Esophagus (tissue), 2 donors: ENCODE measurements around the gene MACROD2. TPM values are rescaled to one million over a fixed set of nuclear protein-coding genes. Genes with fewer than 3 reads are reported as not detected.
"Not testable (repeated sequence)": the region's sequence is repeated elsewhere in the genome, so short reads cannot be mapped to it uniquely, and the experiment has no call there.

ENCODE experiments used
- H3K27ac ChIP-seq, 2 donors: one replicate each; pipeline ENCODE4 v1.5.1; 2013; ENCODE audit warnings: low read depth in 2 of 2, mild to moderate bottlenecking in 2 of 2, inconsistent platforms in 1 of 2, low read length in 1 of 2, moderate library complexity in 1 of 2
- H3K27me3 ChIP-seq, 2 donors: one replicate each; pipeline ENCODE4 v1.6.1; 2013; ENCODE audit warnings: low read length in 2 of 2, control low read depth in 1 of 2, mild to moderate bottlenecking in 1 of 2; ENCODE audit not compliant: insufficient read depth in 2 of 2, control insufficient read depth in 1 of 2
- H3K36me3 ChIP-seq, 2 donors: one replicate each; pipeline ENCODE4 v1.6.1; 2013; ENCODE audit warnings: low read length in 1 of 2; ENCODE audit not compliant: control insufficient read depth in 2 of 2, insufficient read depth in 2 of 2
- H3K4me1 ChIP-seq, 2 donors: one replicate each; pipeline ENCODE4 v1.6.1; 2013; ENCODE audit warnings: low read length in 1 of 2; ENCODE audit not compliant: control insufficient read depth in 2 of 2, insufficient read depth in 2 of 2
- H3K4me3 ChIP-seq, 2 donors: one replicate each; pipeline ENCODE4 v1.5.1; 2013; ENCODE audit warnings: low read length in 2 of 2, mild to moderate bottlenecking in 2 of 2, low read depth in 1 of 2, moderate library complexity in 1 of 2
- H3K9me3 ChIP-seq, 2 donors: one replicate each; pipeline ENCODE4 v1.6.1; 2013; ENCODE audit warnings: mild to moderate bottlenecking in 2 of 2, low read depth in 1 of 2, low read length in 1 of 2, moderate library complexity in 1 of 2; ENCODE audit not compliant: control insufficient read depth in 2 of 2, insufficient read depth in 1 of 2
- WGBS, 2 donors: extraction: QIAGEN DNeasy Blood & Tissue Kit; methylation state at CpG; one replicate each; pipeline ENCODE4 v1.1.7; 2013; 5-methylcytosine and 5-hydroxymethylcytosine counted together
- polyA plus RNA-seq, 2 donors: library from polyadenylated mRNA; stranded (reverse); fragments of 200-250 nt; gene quantifications; one replicate each; pipeline ENCODE4 v1.2.3, GENCODE V29; 2013
- donor health status: healthy with polysubstance abuse.
- donor health status: Bipolar disorder and iron deficiency.

Gene MACROD2
- polyA plus RNA-seq, 2 donors: 0.64 to 1.9 TPM

DNA sequence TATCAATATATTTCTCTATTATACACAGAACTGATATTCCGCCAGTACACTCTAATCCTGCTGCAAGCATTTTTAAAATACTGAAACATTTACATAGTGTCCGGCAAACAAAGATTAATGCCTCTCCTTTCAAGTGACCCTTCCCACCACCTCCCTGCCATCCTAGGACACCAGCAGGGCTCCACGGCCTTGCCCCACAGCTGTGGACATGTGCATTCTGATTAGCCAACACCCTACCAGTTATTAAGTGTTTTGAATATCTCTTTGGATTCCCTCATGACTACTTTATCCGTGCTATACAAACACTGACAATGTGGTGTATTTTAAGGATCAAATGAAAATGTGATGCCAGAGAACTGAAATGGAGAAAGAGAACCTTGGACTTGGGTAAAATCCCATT, 1962.8 kb downstream of the MACROD2 start:
- Histone ChIP-seq H3K36me3 (no peaks in the 10 kb centered on the region), H3K27ac (no peak overlapping the region), H3K4me1 (no peaks in the 10 kb centered on the region), H3K27me3 (no peaks in the 10 kb centered on the region), H3K9me3 (no peaks in the 10 kb centered on the region), H3K4me3 (no peak overlapping the region)
- 78 to 85% methylated on average over 4 of the region's 4 CpGs for WGBS, 2 donors

DNA sequence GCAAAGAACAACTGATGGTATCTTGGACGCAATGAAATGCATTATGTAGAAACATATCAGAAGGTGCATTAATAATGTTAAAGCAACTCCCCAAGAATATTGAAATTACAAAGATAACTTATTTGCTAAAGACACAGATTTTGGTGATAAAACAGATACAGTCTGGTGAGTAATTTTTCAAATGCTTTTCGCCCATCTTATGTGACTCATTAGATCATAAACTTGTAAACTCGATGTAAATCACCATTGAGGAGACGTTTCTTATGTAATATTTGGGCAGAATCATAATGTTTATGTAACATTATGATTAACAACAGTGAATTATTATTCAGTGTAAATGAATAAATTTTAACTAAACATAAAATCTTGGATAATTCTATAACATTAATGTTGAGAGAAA, 1969.8 kb downstream of the MACROD2 start:
- Histone ChIP-seq H3K36me3 (no peaks in the 10 kb centered on the region), H3K27me3 (no peaks in the 10 kb centered on the region), H3K9me3 (no peaks in the 10 kb centered on the region), H3K4me3 (no peak overlapping the region), H3K27ac (no peak overlapping the region), H3K4me1 (no peaks in the 10 kb centered on the region)
- 81 to 84% methylated on average over 4 of the region's 4 CpGs for WGBS, 2 donors

DNA sequence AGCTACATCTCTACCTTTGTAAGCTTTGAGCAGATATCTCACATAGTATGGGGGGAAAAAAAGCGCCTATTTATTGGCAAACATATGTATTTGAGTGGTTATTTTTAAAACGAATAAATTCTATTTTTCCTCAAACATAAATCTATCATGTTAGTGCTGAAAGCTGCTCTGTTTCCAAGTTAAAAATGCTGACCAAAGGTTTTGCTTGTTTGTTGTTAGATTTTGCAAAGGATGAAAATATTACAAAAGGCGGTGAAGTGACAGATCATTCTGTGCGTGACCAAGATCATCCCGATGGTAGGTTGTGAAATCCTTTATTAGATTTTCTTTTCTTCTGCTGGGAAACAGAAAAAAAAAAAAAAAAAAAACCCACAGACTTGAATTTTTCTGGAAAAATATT, 1972.0 kb downstream of the MACROD2 start:
- 83% methylated on average over 5 of the region's 5 CpGs for WGBS, 2 donors
- Histone ChIP-seq H3K27ac (no peak overlapping the region), H3K4me1 (no peaks in the 10 kb centered on the region), H3K4me3 (no peak overlapping the region), H3K9me3 (no peaks in the 10 kb centered on the region), H3K27me3 (no peaks in the 10 kb centered on the region), H3K36me3 (no peaks in the 10 kb centered on the region)

DNA sequence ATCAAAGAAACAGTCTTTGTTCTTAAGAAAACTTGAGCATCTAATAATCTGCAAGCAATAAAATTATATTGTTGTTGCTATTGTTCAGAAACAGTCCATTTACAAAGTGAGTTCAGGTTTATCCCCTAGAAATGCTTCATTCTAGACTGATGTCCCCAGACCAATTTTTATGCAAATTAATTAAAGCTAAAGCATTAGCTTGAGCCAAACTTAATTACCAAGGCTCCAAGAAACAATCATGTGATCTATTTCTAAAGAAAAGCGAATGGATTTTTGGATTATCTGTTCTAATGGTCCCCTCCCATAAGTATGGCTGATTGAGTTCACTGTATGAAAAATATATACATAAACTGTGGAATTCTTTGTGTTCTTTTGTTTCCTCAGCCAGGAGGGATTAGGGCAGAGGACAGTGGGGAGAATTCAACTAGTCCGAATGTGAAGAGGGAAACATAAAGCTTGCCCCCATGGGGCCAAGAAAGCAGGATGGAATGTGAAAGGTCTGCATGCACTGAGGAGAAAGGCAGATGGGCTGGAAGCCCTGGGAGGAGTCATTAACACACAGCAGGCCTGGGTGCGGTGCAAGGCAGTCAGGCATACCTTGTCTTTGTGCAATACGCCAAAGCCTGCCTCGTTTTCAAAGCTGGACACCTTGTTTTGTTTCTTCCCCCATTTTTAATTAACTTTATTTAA, 1980.9 kb downstream of the MACROD2 start:
- H3K4me3 ChIP-seq: no peak overlapping the region
- H3K27me3 ChIP-seq: no peaks in the 10 kb centered on the region
- 51 to 52% methylated on average over 5 of the region's 5 CpGs for WGBS, 2 donors
- H3K27ac ChIP-seq: no peak overlapping the region
- H3K9me3 ChIP-seq: no peaks in the 10 kb centered on the region
- H3K4me1 ChIP-seq: no peaks in the 10 kb centered on the region
- no peaks in the 10 kb centered on the region for H3K36me3 ChIP-seq

DNA sequence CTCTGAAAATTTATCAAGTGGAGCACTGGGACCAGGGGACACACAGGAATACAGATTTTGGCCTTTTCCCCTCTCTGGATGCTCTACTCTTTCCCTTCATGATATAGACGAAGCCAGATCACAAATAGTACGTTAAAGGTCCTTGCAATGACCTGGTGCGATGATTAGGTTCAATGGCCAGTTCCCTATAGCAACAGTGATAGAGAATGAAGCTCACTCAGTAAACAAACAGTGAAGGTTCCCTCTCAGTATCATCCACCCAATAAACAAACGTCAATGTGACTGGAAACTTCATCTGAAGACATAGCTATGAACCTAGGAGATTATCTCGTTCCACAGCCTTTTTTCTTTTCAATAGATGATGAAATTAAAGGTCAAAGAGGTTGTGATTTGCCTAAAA, 1981.7 kb downstream of the MACROD2 start:
- no peaks in the 10 kb centered on the region for H3K4me1 ChIP-seq
- 67 to 78% methylated on average over 5 of the region's 5 CpGs for WGBS, 2 donors
- H3K27me3 ChIP-seq: no peaks in the 10 kb centered on the region
- no peak overlapping the region for H3K4me3 ChIP-seq
- no peaks in the 10 kb centered on the region for H3K9me3 ChIP-seq
- no peak overlapping the region for H3K27ac ChIP-seq
- no peaks in the 10 kb centered on the region for H3K36me3 ChIP-seq

DNA sequence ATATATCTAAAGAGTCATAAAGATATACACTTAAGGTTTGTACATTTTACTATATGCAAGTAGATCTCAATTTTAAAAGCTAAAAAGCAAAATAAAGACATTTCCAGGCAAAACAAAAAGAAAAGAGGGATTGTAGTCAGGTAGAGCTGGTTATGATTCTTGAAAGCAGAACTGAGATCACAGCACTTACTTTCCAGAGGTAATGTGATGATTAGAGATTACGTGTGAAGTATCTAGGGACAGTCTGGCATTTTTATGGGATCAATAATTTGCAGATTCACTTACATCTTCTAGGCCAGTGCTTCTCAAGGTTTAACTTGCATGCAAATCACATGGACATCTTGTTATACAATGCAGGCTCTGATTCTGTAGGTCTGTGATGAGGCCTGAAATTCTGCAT, 1982.4 kb downstream of the MACROD2 start:
- no peak overlapping the region for H3K27ac ChIP-seq
- no peaks in the 10 kb centered on the region for H3K27me3 ChIP-seq
- no peak overlapping the region for H3K4me3 ChIP-seq
- H3K36me3 ChIP-seq: no peaks in the 10 kb centered on the region
- H3K9me3 ChIP-seq: no peaks in the 10 kb centered on the region
- H3K4me1 ChIP-seq: no peaks in the 10 kb centered on the region
- WGBS, 2 donors: 83 to 88% methylated on average over 1 of the region's 1 CpG

DNA sequence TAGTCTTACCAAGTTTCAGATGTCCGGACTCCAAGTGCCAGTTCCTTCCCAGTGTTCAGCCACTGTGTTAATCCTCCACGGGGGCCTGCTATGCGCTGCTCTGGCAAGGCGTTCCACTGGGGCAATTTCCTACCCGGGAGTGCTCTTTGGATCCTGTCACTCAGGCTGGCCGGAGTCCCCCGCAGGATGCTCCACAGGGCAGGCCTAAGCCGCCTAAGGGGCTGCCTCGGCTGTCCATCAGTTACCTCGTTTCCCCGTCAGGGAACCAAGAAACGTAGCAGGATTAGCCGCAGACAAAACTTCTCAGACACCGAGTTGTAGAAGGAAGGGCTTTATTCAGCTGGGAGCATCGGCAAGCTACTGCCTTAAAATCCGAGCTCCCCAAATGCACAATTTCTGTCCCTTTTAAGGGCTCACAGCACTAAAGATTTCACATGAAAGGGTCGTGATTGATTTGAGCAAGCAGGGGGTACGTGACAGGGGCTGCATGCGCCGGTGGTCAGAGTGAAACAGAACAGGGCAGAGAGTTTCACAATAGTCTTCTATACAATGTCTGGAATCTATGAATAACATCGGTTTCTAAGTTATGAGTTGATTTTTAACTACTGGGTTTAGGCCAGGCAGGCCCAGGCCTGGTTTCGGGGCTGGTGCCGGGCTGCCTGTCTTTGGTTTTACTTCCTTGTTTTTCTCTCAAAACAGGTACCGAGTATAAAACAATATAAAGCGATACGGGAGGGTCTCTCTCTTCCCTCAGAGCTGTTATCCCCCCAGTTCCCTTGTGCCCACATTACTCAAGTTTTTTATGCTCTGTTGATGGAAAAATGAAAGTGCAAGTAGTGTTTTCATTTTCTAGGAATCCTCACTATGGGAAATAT, 1990.4 kb downstream of the MACROD2 start:
- 85 to 88% methylated on average over 26 of the region's 26 CpGs for WGBS, 2 donors
- H3K27ac ChIP-seq: not testable (repeated sequence)

DNA sequence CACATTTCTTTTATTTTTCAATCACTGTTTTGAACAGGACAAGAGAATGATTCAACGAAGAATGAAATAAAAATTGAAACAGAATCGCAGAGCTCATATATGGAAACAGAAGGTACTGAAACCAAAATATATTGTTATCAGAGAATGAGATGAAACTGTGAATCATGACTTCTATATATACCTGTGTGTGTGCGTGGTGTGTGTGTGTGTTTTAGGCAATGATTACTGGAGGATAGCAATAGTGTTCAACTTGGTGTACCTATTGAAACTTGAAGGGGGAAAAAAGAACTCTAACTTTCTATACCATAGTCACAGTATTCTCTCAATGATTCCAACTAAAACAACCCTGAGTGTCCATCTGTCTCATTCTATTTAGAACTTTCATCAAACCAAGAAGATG, 1991.4 kb downstream of the MACROD2 start:
- Histone ChIP-seq H3K27ac (no peak overlapping the region), H3K4me1 (no peaks in the 10 kb centered on the region), H3K4me3 (no peak overlapping the region), H3K9me3 (no peaks in the 10 kb centered on the region), H3K36me3 (no peaks in the 10 kb centered on the region), H3K27me3 (no peaks in the 10 kb centered on the region)
- WGBS, 2 donors: 95 to 96% methylated on average over 3 of the region's 3 CpGs

More for the DNA sequence above, 1990.4 kb downstream of the MACROD2 start:
- not testable (repeated sequence) for H3K9me3 ChIP-seq, H3K36me3 ChIP-seq, H3K4me1 ChIP-seq, H3K27me3 ChIP-seq, H3K4me3 ChIP-seq

DNA sequence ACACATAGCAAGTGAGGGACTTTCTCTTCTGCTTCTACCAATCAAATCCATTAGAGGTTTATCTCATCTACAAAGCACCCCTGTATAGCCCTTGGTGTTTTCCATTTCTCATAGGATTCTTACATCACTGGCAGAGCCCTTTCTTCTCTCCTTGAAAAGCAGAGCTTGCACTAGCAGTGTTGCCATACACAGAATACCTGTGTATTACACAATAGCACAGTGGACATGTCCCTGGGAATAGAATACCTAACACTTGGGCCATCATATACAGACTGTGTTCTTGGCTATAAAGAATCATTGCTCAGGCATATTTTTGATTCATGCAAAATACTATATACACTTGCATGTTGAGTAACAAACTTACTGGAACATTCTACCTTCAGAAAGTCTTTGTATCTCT, 1996.0 kb downstream of the MACROD2 start:
- no peak overlapping the region for H3K27ac ChIP-seq
- H3K9me3 ChIP-seq: no peaks in the 10 kb centered on the region
- H3K4me3 ChIP-seq: no peak overlapping the region
- H3K4me1 ChIP-seq: no peaks in the 10 kb centered on the region
- H3K36me3 ChIP-seq: no peaks in the 10 kb centered on the region
- H3K27me3 ChIP-seq: no peaks in the 10 kb centered on the region

DNA sequence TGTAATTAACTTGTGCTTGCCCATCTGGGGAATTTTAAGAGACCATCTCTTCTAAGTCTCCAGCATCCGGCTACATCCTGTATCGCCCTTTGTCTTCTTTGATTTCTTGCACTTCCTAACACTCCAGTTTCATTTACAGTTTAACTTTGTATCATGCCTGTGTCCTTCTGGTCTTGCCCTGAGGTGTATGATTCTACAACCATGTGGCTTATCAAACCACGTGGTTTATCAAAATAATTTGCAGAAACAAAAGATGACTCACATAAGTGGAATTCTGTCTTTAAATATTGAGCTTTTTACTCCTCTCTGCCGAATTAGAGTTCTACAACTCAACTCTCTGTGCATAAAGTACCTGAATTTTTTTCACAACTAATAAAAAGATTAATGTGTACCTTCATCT, 1997.2 kb downstream of the MACROD2 start:
- Histone ChIP-seq H3K27me3 (no peaks in the 10 kb centered on the region), H3K36me3 (no peaks in the 10 kb centered on the region), H3K4me3 (no peak overlapping the region), H3K27ac (no peak overlapping the region), H3K4me1 (no peaks in the 10 kb centered on the region), H3K9me3 (no peaks in the 10 kb centered on the region)
- WGBS, 2 donors: 61 to 63% methylated on average over 4 of the region's 4 CpGs
